HEK293T (cell line): Measurements from ENCODE around the gene BRIP1.

Experiments
- BHLHE40 ChIP-seq: fragments of 450-650 bp; IDR thresholded peaks from 2 replicates; pipeline ENCODE4 v1.6.1; 2016; ENCODE audit warnings: mild to moderate bottlenecking, moderate library complexity, borderline replicate concordance
- CTBP1 ChIP-seq: fragments of 450-650 bp; IDR thresholded peaks from 2 replicates; pipeline ENCODE4 v1.6.1; 2016; ENCODE audit warnings: borderline replicate concordance
- ELF4 ChIP-seq: fragments of 450-650 bp; IDR thresholded peaks from 2 replicates; pipeline ENCODE4 v1.6.1; 2017; ENCODE audit warnings: antibody characterized with exemption
- FOXA1 ChIP-seq: fragments of 450-650 bp; IDR thresholded peaks from 2 replicates; pipeline ENCODE4 v1.6.1; 2016; ENCODE audit warnings: mild to moderate bottlenecking
- FOXK2 ChIP-seq: fragments of 450-650 bp; IDR thresholded peaks from 2 replicates; pipeline ENCODE4 v1.6.1; 2016; ENCODE audit warnings: mild to moderate bottlenecking
- FOXM1 ChIP-seq: fragments of 450-650 bp; IDR thresholded peaks from 2 replicates; pipeline ENCODE4 v1.6.1; 2017; ENCODE audit warnings: mild to moderate bottlenecking, borderline replicate concordance
- PKNOX1 ChIP-seq: fragments of 450-650 bp; IDR thresholded peaks from 2 replicates; pipeline ENCODE4 v1.6.1; 2016
- SP1 ChIP-seq: fragments of 450-650 bp; IDR thresholded peaks from 2 replicates; pipeline ENCODE4 v1.6.1; 2017
- SUZ12 ChIP-seq: fragments of 450-650 bp; IDR thresholded peaks from 2 replicates; pipeline ENCODE4 v1.6.1; 2016; ENCODE audit warnings: mild to moderate bottlenecking
- ZNF384 ChIP-seq: fragments of 450-650 bp; IDR thresholded peaks from 2 replicates; pipeline ENCODE4 v1.6.1; 2016

- TF ChIP-seq CTBP1 (no peak), SP1 (no peak), SUZ12 (no peak), BHLHE40 (no peak), ZNF384 (no peak), ELF4 (no peak), FOXA1 (no peak), FOXK2 (no peak), PKNOX1 (no peak), FOXM1 (no peak)
Observed at GRCh38 chr17:61650749-61651148, 212.6 kb downstream of the BRIP1 start.
